Epidermal melanocyte (primary cell): ENCODE results near the gene AP3B1.

Experiments used
- DNase-seq: peaks from one replicate; pipeline ENCODE4 v3.0.0; 2011; ENCODE audit warnings: low spot score; ENCODE audit not compliant: insufficient read length

Gene AP3B1

GRCh38 chr5:78291687-78292086, 2.8 kb downstream of the AP3B1 start:
- no peak for DNase-seq

GRCh38 chr5:78289911-78290310, 4.6 kb downstream of the AP3B1 start:
- no peak for DNase-seq

DNA sequence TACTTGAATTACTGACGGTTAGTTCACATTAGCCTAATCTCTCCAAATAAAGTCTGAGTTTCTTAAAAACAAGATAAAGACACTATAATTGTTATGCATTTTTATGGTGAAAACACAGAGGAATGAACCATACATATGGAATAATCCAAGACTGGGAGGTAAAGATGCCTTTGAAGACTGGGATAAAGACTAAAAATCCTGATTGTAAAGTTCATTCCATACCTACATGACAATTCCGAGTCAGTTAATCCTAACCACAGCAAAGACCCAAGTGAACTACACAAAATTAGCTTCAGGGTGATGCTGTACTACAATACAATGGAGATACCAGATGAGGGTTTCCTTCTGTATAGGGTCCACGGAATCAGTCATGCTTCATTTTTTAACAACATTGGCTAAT, 6.3 kb downstream of the AP3B1 start:
- no peak for DNase-seq

- DNase-seq, result peak; percentile 20
Measured at GRCh38 chr5:78287833-78288232, 6.7 kb downstream of the AP3B1 start.

DNA sequence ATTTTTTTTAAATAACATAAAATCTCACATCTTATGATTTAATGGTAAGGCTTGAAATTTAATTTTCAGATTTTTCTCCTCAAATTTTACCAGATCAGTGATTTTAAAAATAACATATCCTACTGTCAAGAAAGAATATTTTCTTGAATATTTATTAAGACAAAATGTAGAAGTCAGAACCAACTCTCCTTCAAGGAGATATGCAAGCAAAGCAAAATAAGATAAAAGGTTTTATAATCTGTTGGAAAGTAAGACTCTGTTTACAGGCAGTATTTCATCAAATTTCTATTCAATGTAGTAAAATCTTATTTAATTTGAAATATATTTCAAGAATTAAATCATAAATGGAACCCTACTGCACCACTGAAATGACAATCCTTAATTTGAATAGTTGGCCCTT, 7.3 kb downstream of the AP3B1 start:
- no peak for DNase-seq

DNA sequence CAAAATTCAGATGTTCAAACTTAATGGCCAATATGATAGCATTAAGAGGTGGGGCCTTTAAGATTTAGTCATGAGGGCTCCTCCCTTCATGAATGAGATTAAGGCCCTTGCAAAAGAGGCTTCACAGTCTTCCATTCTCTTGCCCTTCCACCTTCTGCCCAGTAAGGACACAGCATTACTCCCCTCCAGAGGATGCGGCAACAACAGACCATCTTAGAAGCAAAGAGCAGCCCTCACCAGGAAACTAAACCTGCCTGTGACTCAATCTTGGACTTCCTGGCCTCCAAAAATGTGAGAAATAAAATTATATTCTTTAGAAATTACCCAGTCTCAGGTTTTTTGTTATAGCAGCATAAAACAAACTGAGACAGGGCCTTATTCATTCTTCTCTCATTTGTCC, 8.2 kb downstream of the AP3B1 start:
- no peak for DNase-seq

- DNase-seq, result no peak
Measured at GRCh38 chr5:78283802-78284201, 10.7 kb downstream of the AP3B1 start.

- DNase-seq, result no peak
Measured at GRCh38 chr5:78283105-78283504, 11.4 kb downstream of the AP3B1 start.

DNA sequence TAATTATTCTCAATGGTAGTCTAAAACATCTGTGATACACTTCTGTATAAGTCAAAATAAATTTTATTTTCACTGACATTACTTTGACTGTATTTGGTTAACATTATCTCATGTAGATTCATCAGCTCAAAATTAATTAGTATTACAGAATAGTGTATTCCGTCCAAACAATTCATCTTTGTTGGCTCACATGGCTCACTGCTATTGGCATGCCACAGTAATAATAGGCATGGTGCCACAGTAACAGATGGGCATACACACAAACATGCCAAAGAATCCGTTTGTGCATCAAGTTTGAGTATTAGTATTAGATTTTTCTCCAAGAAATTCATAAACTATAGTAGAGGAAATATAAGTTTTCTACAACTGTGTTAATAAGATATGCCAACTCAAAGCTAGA, 14.2 kb downstream of the AP3B1 start:
- no peak for DNase-seq

- no peak for DNase-seq
Measured at GRCh38 chr5:78279194-78279593, 15.3 kb downstream of the AP3B1 start.

- DNase-seq, result no peak
Measured at GRCh38 chr5:78277715-78278114, 16.8 kb downstream of the AP3B1 start.

DNA sequence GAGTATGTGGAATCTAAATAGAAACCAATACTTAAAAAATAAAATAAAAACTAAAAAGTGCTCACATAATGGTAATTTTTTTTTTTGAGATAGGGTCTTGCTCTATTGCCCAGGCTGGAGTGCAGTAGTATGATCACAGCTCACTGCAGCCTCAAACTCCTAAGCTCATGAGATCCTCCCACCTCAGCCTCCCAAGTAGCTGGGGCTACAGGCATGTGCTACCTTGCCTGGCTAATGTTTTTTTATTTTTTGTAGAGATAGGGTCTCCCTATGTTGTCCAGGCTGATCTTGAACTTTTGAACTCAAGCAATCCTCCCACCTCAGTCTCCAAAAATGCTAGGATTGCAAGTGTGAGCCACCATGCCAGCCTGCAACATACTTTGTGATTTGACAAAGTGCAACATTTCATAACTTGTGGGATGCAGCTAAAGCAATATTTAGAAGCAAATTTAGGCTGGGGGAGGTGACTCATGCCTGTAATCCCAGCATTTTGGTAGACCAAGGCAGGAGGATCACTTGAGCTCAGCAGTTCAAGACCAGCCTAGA, 18.4 kb downstream of the AP3B1 start:
- DNase-seq, result no peak

DNA sequence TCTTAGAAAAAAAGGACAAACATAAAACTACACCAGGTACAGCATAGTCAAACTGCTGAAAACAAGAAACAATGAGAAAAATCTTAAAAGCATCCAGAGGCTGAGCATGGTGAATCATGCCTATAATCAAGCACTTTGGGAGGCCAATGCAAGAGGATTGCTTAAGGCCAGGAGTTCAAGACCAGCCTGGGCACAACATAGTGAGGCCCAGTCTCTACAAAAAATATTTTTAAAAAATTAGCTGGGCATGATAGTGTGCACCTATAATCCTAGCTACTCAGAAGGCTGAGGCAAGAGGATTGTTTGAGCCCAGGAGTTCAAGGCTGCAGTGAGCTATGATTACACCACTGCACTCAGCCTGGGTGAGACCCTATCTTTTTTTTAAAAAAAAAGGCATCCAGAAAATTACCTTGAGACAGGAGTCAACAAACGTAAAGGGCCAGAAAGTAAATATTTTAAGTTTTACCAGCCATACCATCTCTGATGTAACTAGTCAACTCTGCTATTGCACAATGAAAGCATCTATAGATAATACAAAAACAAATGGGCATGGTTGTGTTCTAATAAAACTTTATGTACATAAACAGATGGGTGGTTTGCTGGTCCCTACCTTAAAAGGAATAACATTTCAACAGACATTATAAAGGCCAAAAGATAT, 19.8 kb downstream of the AP3B1 start:
- no peak for DNase-seq

- no peak for DNase-seq
Measured at GRCh38 chr5:78273436-78273835, 21.1 kb downstream of the AP3B1 start.

DNA sequence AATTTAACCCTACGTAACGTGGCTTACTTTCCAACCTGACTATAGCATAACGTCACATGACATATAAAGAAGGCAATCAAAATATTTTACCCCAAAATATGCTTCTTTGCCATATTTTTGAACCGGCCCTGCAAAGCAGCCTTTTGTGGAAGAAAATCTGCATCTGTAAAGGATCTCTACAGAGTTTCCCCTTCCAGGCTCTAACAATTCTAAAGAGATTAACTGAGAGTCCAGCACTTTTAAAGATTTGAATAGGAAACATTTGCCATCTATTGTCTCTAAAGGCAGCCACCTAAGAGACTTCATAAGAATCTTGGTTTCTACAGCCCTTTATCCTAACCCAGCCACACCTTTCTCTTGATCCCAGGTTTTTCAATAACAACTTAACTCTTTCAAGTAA, 22.7 kb downstream of the AP3B1 start:
- no peak for DNase-seq

- DNase-seq, result no peak
Measured at GRCh38 chr5:78269088-78269703, 25.3 kb downstream of the AP3B1 start.

GRCh38 chr5:78268356-78268755, 26.1 kb downstream of the AP3B1 start:
- no peak for DNase-seq

GRCh38 chr5:78265163-78265562, 29.3 kb downstream of the AP3B1 start:
- no peak for DNase-seq

DNA sequence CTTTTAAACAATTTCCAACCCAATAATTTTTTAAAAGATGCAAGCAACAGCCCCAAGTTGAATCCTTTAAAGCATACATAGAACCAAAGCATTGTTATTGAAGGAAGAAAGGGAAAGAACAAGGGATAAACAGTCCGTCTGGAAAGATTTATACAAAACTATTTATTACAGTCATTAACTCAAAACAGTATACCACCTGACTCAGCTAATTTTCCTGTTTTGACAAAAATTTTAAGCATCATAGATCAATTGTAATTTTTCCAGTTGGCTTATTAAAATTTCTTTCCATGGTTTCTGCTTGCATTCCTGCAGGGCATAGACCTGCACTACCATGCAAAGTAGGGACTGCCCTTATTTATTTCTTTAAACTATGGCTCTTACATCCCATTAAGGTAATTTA, 29.9 kb downstream of the AP3B1 start:
- DNase-seq, result no peak

DNA sequence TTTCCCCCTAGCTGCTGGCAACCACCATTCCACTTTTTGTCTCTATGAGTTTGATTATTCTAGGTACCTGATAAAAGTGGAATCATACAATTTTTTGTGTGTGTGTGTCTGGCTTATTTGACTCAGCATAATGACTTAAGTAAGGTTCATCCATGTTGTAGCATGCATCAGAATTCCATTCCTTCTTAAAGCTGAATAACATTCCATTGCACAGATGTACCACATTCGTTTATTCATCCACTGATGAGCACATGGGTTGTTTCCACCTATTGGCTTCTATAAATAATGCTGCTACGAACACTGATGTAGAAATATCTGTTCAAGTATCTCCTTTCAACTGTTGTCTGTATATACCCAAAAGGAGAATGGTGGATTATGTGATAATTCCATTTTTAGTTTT, 33.7 kb downstream of the AP3B1 start:
- DNase-seq, result no peak

- no peak for DNase-seq
Measured at GRCh38 chr5:78253201-78253600, 41.3 kb downstream of the AP3B1 start.

GRCh38 chr5:78252715-78253114, 41.8 kb downstream of the AP3B1 start:
- no peak for DNase-seq

DNA sequence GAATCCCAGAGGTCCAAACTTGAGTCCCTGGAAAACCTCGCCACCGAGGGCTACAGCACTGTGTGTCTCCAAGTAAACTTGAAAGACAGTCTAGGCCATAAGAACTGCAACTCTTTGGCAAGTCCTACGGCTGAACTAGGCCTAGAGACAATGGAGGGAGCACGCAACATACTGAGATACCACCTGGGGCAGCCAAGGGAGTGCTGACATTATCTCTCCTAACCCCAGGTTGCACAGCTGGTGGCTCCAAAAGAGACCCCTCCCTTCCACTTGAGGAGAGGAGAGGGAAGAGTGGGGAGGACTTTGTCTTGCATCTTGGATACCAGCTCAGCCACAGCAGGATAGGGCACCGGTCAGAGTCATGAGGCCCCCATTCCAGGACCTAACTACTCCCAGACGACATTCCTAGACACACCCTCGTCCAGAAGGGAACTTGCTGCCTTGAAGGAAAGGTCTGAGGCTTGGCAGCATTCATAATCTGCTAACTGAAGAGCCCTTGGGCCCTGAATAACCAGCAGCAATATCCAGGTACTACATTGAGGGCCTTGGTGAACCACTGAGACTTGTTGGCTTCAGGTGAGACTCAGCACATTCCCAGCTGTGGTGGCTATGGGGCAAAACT, 42.7 kb downstream of the AP3B1 start:
- DNase-seq, result no peak
